Motor neuron (in vitro differentiated cells): Measurements from ENCODE around the gene PLIN5. TPM values are rescaled to one million over a fixed set of nuclear protein-coding genes. Genes with fewer than 3 reads are reported as not detected.
"Not testable (repeated sequence)": the region's sequence is repeated elsewhere in the genome, so short reads cannot be mapped to it uniquely, and the experiment has no call there.

ENCODE experiments used
- ATAC-seq, 8 experiments: fragments of 200-7000 bp; cut with Tn5 transposase; replicated peaks in 6 of 8; 2 replicates each; pipeline ENCODE4 v1.8.0; 2021; ENCODE audit warnings: mild to moderate bottlenecking in 8 of 8, moderate library complexity in 8 of 8
- H3K27ac ChIP-seq, 2 donors: fragments of 250-450 bp; sonication (Bioruptor Pico); 2 replicates each; pipeline ENCODE4 v1.9.0; 2021; ENCODE audit warnings: antibody characterized with exemption in 2 of 2, mild to moderate bottlenecking in 2 of 2, moderate library complexity in 1 of 2
- H3K4me1 ChIP-seq, 2 donors: fragments of 250-450 bp; sonication (Bioruptor Pico); replicated peaks in 1 of 2; 2 replicates each; pipeline ENCODE4 v1.6.1; 2021; ENCODE audit warnings: antibody characterized with exemption in 2 of 2, mild to moderate bottlenecking in 2 of 2, moderate library complexity in 1 of 2
- H3K4me3 ChIP-seq, 5 donors: fragments of 250-450 bp; sonication (Bioruptor Pico); 2 replicates each; pipeline ENCODE4 v1.9.0; 2021; ENCODE audit warnings: antibody characterized with exemption in 5 of 5, mild to moderate bottlenecking in 5 of 5, moderate library complexity in 4 of 5
- WGBS, 10 experiments: fragments of 450-650 bp; shearing (Covaris generic); methylation state at CpG; one replicate each; pipeline ENCODE4 v1.0.0; 2022; 5-methylcytosine and 5-hydroxymethylcytosine counted together
- in situ Hi-C, 9 experiments: fragments of 400-800 bp; cut with MboI; loops; one replicate each; pipeline ENCODE4 v1.15.0; 2021; ENCODE audit warnings: low sequenced_read_pairs in 9 of 9, low pct_unique_long_range_greater_than_20kb in 2 of 9; ENCODE audit not compliant: unreplicated experiment in 9 of 9
- total RNA-seq, 8 experiments: library from RNA; unstranded; fragments of 300-600 nt; gene quantifications; 2 replicates each; pipeline versions ENCODE4 v1.2.3 to v1.2.4, GENCODE V29; 2022

The PLIN5 gene
- total RNA-seq, 8 experiments from 2014 or later, result 0.36 to 2.6 (median 0.64) TPM

DNA sequence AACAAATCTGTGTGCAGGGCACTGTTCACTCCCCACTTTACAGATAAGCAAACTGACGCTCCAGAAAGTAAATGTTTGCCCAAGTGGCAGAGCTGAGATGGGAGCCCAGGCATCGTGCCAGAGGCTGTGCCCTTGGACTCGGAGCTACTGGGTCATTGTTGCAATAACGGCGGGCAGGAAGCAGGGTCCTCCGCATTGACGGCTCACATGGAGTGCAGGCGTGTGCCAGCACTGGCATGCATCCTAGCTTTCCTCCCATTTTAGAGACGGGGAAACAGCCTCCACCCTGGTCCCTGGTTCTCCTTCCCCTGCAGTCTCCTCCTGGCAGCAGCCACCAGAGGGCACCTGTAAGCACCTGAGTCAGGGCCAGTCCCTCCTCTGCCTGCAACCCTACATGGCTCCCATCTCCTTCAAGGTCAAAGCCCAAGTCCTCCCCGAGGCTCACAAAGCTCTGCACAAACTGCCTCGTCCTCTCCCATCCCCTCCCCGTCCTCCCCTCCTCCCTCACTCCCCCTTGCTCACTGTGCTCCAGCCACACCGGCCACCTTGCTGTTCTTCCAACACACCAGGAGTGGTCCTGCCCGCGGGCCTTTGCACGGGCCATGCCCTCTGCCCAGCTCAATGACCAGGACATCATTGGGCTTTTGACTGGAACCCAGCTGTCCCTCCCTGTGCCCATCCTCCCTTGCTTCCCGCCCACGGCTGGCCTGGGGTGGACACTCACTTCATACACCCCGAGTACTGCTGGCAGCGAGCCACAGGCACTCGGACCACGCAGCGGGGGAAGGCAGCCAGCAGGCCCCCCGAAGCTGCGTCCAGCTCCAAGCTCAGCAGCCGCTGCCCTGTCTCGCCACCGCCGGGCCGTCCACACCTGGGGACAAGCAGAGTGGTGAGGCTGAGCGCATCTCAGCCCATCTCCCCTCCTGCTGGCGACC, 12.5 kb upstream of the PLIN5 start:
- Histone ChIP-seq H3K4me3 (no peak overlapping the region), H3K27ac (no peak overlapping the region), H3K4me1 (no peaks in the 10 kb centered on the region)
- in situ Hi-C loops, result no loop called here
- ATAC-seq, result peak in 5 of 8 experiments; percentile 11 to 40 (median 25)
- WGBS, 10 experiments, result 40 to 100% (median 89%) methylated on average over 1 to 6 of the region's 32 CpGs; no CpG with 5 or more reads in 3 of the 10 experiments

DNA sequence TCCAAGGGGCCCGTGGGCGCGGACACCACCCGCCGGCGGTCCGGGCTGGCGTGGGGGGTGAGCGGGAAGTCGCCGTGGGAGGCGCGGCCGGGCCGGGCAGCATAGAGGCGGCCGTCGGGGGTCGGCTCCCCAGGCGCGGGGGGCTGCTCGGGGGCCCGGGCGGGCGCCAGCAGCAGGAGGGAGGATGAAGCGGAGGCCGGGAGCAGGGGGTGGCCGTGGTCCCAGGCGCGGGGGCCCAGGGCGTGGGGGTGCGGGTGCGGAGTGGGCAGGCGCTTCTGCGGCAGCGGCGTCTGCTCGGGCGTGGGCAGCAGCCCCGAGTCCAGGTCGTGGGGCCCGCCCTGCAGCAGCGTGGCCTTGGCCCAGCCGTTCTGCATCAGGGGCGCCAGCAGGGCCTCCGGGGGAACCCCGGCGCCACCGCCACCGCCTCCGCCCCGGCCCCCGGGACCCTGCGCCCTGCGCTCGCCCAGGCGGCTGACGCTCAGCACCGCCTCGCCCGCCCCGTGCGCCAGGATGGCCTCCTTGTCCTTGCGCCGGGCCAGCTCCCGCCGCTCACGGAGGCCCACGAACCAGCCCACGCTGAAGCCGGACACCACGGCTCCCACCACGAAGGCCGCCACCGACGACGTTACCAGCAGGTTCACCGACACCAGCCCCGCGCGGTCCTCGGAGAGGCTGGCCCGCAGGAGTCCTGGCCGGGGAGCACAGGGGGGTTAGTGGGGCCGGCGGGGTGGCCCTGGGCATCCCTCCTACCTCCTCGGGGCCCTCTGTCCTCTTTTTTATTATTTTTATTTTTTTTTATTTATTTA, 9.0 kb upstream of the PLIN5 start:
- ATAC-seq, result peak in 4 of 8 experiments; percentile 24 to 32 (median 27)
- Histone ChIP-seq H3K4me1 (no peaks in the 10 kb centered on the region), H3K4me3 (no peak overlapping the region), H3K27ac (no peak overlapping the region)
- in situ Hi-C loops, result no loop called here
- 80 to 100% (median 89%) methylated on average over 1 to 9 of the region's 87 CpGs; no CpG with 5 or more reads in 7 of the 10 experiments for WGBS, 10 experiments

DNA sequence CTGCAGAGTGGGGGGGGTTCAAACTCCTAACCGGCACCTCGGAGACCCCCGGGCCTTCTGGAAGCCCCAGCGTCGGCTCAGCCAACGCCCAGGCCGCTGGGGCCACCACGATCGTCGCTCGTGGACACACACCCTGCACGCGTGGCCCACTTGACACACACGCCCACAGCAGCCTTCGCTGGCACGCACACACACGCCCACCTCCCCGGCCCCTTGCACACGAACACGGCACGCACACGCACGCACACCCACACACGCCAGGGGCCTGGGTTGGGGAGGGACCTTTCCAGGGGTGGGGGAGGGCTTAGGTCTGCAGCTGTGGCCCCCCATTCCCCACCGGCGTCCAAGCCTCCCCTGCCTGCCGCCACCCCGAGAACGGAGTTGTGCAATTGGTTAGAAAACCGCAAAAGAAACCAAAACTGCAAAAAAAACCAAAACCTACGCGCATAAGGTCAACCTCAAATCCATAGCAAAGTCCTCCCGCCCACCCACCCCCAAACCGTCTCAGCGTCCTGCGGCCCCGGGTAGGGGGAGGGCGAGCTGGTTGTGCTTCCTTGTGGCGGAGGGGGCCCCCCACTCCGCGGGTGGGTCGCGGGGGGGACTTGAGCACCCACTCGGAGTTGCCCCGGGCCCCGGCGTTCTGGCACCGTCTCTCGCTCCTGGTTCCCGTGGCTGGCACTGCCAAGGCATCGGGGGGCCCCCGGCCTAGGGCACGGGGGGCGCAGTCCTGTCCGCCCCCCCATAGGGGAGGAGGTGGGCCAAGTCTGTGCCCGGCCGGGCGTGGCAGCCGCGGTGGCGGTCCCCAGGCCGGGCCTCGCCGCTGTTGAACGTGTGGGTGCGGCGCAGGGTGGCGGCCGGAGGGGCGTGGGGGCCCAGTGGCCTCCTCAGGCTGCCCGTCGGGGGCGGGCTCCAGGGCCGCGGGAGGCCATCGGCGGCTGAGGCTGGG, 8.1 kb upstream of the PLIN5 start:
- H3K27ac ChIP-seq, result no peak overlapping the region
- H3K4me3 ChIP-seq, result no peak overlapping the region
- peak in 5 of 8 experiments; percentile 10 to 38 (median 25) for ATAC-seq
- H3K4me1 ChIP-seq, result no peaks in the 10 kb centered on the region
- 86 to 100% methylated on average over 2 to 6 of the region's 77 CpGs; no CpG with 5 or more reads in 8 of the 10 experiments for WGBS, 10 experiments
- in situ Hi-C loops, result no loop called here

DNA sequence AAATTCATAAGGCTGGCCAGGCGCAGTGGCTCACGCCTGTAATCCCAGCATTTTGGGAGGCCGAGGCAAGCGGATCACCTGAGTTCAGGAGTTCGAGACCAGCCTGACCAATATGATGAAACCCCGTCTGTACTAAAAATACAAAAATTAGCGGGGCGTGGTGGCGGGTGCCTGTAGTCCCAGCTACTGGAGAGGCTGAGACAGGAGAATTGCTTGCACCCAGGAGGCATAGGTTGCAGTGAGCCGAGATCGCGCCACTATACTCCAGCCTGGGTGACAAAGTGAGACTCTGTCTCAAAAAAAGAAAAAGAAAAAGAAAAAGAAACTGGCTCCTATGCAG, 6.8 kb upstream of the PLIN5 start:
- H3K27ac ChIP-seq, in situ Hi-C loops, ATAC-seq, H3K4me3 ChIP-seq, H3K4me1 ChIP-seq: not testable (repeated sequence)
- WGBS, 10 experiments, result 80 to 100% (median 96%) methylated on average over 3 to 11 of the region's 12 CpGs; no CpG with 5 or more reads in 2 of the 10 experiments

DNA sequence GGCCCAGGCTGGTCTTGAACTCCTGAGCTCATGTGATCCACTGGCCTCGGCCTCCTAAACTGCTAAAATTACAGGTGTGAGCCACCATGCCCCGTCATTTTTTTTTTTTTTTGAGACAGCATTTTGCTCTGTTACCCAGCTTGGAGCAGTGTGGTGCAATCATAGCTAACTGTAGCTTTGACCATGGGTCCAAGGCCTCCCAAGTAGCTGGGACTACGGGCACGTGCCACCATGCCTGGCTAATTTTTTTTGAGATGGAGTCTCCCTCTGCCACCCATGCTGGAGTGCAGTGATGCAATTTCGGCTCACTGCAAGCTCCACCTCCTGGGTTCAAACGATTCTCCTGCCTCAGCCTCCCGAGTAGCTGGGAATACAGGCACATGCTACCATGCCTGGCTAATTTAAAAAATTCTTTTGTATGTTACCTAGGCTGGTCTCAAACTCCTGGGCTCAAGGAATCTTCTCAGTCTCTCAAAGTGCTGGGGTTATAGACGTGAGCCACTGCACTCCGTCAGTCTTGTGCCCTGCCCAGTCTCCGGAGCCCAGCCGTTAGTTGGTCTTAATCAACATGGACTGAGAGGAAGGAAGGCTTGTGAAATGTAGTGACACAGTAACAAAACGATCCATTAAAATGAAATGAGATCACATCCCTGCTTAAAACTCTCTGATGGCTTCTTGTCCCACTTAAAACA, 6.2 kb upstream of the PLIN5 start:
- no peak for ATAC-seq
- no peak overlapping the region for H3K4me3 ChIP-seq
- in situ Hi-C loops, result no loop called here
- no peaks in the 10 kb centered on the region for H3K4me1 ChIP-seq
- no peak overlapping the region for H3K27ac ChIP-seq
- 23 to 100% (median 87%) methylated on average over 1 to 8 of the region's 12 CpGs; no CpG with 5 or more reads in 1 of the 10 experiments for WGBS, 10 experiments

DNA sequence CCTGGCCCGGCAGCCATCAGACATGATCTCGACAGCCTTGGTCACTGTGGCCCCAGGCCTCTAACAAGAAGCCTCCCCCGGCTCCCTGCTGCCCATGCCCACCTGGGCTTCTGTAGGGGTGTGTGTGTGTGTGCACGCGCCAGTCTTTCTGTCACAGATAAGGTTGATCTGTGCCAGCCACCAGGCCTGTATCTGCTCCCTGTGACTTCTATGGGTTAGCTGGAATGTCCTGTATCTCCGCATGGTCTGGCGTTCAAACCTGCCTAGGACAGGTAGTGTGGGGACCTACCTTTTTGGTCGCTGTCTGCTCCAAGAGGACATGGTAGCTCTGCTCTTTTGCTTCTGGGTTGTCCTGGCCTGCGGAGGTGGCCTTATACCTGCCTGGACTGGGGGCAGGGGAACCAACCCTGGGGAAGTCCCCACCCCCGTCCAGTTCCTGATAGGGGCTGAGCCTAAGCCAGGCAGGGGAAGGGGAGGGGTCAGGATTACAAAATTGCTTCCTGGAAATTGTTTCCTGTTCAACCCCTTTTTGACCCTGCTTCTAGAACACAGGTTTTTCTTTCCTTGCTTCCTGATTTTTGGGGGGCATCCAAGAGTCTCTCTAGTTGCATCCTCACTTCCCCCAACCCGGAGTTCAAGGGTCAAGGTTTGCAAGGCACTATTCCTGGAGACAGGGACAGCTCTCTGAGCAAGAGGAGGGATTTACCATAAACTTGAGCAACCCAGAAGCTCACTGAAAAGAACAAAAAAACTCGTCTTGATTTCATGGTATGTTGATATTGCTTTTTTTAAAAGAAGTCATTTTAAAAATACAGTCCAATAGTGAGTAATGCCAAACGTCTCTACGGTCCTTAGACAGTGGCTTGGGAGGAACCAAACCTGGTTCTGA, 4.9 kb upstream of the PLIN5 start, which contains the start of gene LRG1:
TSS of gene LRG1 (minus strand) at position 344 of the 889 bp plus-strand sequence. CDS start at position 321, 23 bp downstream.
- 0 to 90% (median 80%) methylated on average over 1 to 4 of the region's 14 CpGs; no CpG with 5 or more reads in 3 of the 10 experiments for WGBS, 10 experiments
- Histone ChIP-seq H3K27ac (no peak within 1 kb of the TSS), H3K4me3 (no peak within 1 kb of the TSS), H3K4me1 (peaks cover 0 to 2% of the 10 kb centered on the region in 2 donors)
- in situ Hi-C loops, result no loop called here
- peak in 3 of 8 experiments; percentile 31 to 59 (median 34) for ATAC-seq

DNA sequence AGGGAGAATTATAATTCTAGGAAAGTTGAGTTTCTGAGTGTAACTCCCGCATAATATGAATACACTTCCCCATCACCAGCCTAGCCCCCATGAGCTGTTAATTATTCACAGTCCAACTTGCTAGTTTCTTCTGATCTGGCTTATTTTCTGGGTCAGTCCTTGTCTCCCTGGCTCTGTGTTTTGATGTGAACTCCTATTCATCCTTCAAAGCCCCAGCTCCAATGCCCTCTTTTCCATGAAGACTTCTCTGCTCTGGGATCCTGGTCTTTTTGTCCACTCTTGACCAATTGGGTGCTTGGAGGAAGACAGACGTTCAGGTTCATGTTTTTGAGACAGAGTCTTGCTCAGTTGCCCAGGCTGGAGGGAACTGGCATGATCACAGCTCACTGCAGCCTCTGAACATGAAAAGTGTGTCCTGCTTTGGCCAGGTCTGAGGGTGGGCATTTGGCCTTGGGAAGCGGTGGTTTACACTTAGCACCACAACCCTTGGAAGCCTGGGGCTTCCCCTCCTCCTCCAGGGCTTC, 4.2 kb upstream of the PLIN5 start:
- WGBS, 10 experiments, result 58 to 100% (median 69%) methylated on average over 1 to 2 of the region's 3 CpGs; no CpG with 5 or more reads in 6 of the 10 experiments
- H3K4me3 ChIP-seq, result no peak overlapping the region
- no peak overlapping the region for H3K27ac ChIP-seq
- in situ Hi-C loops, result no loop called here
- no peak for ATAC-seq
- H3K4me1 ChIP-seq, result peaks cover 0 to 2% of the 10 kb centered on the region in 2 donors

DNA sequence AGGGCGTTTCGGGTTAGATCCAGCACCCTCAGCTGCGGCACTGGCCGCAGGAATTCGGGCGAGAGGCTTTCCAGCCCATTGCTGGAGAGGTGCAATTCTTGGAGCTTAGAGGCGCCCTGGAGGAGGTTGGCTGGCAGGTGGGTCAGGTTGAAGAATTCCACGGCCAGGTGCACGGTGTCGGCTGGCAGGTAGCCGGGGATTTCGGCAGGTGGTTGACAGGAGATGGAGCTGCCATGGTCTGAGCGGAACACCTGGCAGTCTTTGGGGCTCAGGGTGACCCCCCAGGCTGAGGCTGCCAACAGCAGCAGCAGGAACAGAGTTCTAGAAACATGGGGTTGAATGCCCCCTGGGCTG, 3.6 kb upstream of the PLIN5 start:
- 67 to 92% (median 85%) methylated on average over 3 to 11 of the region's 13 CpGs; no CpG with 5 or more reads in 7 of the 10 experiments for WGBS, 10 experiments
- in situ Hi-C loops, result no loop called here
- Histone ChIP-seq H3K4me3 (no peak overlapping the region), H3K4me1 (peaks cover 0 to 2% of the 10 kb centered on the region in 2 donors), H3K27ac (no peak overlapping the region)
- ATAC-seq, result no peak

DNA sequence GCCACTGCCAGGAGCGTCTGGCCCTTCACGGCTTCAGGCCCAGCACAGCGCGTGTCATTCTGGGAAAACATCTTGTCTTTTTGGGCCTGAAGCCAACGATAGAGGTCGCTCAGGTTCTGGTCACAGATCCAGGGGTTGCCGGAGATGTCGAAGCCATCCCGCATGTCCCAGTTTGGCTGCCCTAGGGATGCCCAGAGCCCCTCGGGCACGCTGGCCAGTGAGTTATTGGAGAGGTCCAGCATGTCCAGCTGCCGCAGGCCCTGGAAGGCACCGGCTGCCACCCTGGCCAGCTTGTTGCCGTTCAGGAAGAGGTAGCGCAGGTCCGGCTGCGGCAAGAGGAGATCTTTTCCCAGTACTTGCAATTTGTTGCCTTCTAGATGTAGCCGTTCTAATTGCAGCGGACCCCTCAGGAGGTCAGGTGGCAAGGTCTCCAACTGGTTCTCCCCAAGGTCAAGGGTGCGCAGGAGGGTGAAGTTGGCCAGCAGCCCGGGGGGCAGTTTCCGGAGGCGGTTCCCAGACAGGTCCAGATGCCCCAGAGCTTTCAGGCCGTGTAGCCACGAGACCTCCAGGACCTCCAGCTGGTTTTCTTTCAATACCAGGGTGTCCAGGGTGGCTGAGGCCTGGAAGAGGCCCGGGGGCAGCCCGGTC, 3.1 kb upstream of the PLIN5 start:
- in situ Hi-C loops, result no loop called here
- no peak for ATAC-seq
- WGBS, 10 experiments, result 71 to 100% (median 89%) methylated on average over 1 to 15 of the region's 27 CpGs; no CpG with 5 or more reads in 6 of the 10 experiments
- H3K4me1 ChIP-seq, result peaks cover 0 to 2% of the 10 kb centered on the region in 2 donors
- H3K4me3 ChIP-seq, result no peak overlapping the region
- H3K27ac ChIP-seq, result no peak overlapping the region

DNA sequence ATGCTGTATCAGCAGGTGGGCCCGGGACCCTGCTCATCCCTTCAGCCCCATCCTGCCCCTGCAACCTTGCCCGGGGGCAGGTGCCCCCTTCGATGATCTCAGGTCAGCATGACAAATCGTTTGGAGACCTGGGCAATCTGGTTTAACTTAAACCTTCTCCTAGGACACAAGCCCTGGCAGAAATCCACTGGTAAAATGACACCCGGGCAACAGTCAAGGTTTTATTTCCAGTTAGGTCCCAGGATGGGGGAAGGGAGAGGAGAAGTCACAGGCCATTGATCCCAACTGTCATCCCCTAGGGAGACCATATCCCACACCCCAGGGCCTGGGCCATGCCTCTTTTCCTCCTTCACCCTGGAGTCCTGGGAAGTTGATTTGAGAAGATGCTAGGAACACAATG, 1.8 kb upstream of the PLIN5 start:
- H3K27ac ChIP-seq, result no peak overlapping the region
- 41 to 70% (median 59%) methylated on average over 1 to 3 of the region's 5 CpGs; no CpG with 5 or more reads in 6 of the 10 experiments for WGBS, 10 experiments
- no peak for ATAC-seq
- peaks cover 0 to 2% of the 10 kb centered on the region in 2 donors for H3K4me1 ChIP-seq
- no peak overlapping the region for H3K4me3 ChIP-seq
- in situ Hi-C loops, result no loop called here
